HG02943 (cell line): Measurements from ENCODE around the gene OMA1.
"Not testable (repeated sequence)": the region's sequence is repeated elsewhere in the genome, so short reads cannot be mapped to it uniquely, and the experiment has no call there.

Experiments
- ATAC-seq: cut with Tn5 transposase; IDR thresholded peaks from one replicate; pipeline ENCODE4 v1.9.1; 2021; ENCODE audit warnings: mild to moderate bottlenecking, low read depth, moderate library complexity; ENCODE audit not compliant: unreplicated experiment

Gene OMA1

DNA sequence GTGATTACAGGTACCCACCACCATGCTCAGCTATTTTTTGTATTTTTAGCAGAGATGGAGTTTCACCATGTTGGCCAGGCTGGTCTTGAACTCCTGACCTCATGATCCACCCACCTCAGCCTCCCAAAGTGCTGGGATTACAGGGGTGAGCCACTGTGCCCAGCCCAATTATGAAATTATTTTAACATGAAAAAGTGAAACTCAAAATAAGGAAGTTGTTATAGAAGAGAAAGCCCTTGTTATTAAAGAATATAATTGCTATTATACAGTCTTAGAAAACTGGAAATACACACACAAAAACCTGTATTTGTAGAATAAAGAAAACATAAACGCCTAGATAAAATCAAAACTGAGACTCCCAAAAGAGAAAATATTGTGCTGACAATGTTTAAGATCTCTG, 14.7 kb downstream of the OMA1 start:
- ATAC-seq = not testable (repeated sequence)

DNA sequence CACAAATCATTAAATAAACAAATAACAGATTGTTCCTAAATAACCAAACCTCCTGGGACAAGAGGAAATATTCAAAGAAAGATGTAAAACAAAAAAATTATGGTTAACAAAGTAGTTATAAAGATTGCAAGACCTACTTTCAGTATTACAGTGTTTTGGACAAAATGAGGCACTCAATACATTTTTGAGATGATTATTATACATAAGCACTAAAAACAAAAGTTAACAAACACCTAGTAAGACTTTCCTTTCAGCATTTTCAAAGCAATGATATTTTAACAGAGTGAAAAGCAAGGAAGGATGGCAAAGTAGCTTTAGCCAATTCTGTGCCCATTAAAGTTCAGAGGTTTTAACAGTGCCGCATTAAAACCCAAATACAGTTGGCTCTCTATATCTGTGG, 17.2 kb downstream of the OMA1 start:
- ATAC-seq = no peak

DNA sequence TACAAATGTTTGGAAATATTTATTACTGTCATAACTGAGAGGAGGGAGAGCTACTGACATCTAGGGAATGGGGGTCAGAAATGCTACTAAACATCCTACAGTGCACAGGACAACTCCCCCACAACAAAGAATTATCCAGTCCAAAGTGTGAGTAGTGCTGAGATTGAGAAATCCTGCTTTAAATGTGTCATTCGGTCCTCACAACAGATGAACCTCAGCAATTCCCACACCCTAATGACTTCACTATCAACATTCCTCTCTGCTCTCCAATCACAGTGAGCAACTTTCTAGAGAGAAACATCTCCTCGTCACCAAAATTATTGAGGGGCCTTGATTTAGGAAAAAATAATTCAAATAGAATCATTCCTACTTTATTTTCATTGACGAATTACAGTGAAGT, 18.0 kb downstream of the OMA1 start:
- ATAC-seq = no peak

DNA sequence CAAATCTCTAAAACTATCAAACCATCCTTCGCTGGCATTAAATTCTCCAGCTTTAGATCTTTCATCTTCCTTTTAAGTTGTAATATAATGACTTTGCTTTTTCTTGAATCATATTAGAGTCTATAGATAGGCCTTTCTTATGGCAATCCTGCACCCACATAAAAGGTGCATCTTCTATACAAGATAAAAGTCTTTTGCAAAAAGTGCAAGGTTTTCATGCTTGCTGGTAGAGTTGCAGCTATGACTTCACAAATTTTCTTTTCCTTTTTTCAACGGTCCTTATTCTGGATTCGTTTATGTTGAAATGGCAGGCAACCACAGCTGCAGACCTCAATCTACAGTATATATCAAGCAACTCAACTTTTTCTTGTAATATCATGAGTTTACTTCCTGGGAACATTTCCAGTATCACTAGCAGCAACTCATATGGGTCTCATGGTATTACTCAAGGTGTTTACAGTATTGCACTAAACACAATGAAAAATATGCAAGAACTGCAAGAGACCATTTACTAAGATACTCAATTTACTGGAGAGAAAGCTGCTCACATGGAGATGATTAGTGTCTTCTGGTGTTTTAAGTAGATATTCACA, 22.1 kb downstream of the OMA1 start:
- no peak for ATAC-seq

DNA sequence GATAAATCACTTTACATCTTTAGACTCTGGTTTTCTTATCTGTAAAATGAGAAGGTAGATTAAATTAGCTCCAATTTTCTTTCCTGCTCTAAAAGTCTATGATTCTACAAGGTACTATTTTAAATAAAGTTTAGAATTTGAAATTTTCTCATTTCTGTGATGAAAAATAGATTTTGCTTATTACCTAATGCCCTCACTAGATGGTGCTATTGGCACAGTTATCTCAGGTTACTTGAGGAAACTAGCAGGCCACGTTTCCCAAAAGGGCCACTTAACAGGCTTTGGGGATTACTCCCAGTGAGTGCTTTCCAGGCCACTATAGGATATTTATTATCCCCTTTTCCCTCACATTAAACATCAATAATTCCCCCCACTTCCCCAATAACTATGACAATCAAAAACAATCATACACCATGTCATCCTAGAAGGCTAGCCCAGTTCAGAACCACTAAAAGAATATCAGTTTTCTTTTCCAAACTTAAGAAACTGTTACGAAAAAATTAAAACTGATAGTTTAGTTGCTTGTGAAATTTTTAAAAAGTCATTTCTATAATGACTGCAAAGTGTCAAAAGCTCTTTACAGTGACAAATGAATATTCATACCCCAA, 30.6 kb downstream of the OMA1 start:
- ATAC-seq = no peak

DNA sequence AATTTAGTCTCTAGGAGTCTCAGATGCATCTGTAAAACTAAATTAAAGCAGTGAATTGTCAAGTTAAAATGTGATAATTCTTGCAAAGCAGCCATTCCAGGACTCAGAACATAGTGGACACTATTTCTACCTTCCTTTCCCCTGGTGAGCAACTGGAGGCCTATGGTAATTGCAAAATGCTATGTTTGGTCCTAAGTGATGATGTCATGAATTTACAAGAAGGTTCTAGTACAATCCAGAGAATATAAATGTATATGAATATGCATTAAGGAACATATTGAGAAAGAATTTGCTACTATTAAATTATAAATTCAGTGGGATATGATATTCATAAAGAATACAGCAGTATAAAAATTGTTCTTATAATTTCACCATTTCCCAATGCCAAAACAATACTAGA, 32.6 kb downstream of the OMA1 start:
- ATAC-seq = no peak

DNA sequence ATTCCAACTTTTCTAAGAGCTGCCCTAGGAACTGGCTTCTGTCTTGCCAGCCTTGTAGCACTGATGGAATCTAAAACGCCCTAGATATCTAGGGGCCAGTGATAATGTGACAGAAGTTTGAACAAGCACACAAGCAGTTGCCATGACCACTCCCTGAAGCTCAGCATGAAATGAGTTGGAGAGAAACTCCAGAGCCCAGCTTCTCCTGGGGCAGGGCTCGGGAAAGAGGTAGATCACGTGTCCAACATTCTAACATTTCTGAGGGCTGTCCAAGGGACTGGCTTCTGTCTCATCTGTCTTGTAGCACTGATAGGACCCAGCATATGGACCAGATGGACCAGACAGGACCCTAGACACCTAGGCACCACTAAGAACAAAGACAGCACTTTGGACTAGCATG, 37.9 kb downstream of the OMA1 start:
- no peak for ATAC-seq

DNA sequence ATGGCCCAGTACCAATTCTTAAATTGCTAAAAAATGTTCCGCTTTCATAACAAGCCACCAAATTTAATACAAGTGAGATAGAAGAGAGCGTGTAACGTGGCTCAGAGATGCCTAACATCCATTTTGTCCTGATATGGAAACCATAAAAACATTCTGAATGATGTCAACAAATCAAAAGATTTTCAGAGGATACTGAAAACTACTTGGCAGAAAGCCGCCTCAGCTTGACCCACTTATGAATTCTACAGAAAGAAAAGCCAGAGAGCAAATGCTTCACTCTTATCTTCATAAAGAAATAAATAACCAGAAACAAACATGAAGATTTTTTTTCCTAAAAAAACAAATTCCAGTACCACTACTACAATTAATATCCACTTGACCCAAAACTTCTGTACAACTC, 41.2 kb downstream of the OMA1 start:
- no peak for ATAC-seq

DNA sequence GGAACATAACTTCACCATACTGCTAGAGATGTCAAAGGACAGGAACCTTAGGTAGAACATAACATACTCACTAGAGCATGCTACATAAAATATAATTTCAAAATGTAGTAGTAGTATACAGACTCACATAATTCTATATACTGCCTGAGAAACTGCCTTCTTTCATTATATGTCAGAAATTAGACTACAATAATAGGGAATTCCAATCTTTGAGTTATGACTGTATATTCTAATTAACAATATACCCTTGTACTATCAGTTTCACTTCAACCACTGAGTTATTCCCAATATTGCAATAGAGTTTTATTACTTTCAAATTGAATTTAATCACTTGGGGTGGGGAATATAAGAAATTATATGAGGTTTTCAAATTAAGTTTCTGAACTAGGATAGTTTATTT, 44.0 kb downstream of the OMA1 start:
- ATAC-seq = no peak

DNA sequence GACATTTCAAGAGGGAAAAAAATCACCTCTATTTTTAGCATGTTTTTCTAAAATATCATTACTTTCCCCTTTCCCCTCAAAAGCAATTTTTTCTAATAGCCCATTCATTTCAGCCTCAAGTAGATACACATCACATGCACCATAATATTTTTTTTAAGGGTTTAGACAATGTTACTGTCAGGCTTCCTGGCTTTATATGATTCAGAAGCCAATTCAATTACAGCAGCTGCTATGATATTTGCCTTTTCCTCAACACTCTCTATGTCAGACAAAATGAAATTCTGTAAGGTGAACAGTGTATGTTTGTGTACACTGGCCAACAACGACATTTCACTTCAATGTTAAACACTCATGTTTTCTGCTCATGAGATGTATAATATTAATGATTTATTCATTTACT, 46.5 kb downstream of the OMA1 start:
- ATAC-seq = no peak

DNA sequence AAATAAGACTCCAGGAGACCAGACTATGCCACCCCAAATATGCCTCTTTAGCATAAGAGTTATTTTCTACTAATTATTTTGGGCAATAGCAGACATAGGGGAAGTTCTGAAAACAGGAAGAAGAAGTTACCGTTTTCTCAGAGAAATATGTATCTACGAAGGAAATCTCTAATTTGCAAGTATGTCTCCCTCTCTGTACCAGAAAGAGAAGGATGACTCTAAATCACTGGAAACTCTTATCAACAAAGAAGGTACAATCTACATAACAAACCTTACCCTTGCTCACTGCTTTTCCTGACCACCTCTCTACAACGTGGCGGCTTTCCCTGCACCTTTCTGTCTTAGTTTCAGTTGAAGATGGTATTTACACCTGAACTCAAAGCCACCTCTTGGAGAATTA, 49.0 kb downstream of the OMA1 start:
- no peak for ATAC-seq

DNA sequence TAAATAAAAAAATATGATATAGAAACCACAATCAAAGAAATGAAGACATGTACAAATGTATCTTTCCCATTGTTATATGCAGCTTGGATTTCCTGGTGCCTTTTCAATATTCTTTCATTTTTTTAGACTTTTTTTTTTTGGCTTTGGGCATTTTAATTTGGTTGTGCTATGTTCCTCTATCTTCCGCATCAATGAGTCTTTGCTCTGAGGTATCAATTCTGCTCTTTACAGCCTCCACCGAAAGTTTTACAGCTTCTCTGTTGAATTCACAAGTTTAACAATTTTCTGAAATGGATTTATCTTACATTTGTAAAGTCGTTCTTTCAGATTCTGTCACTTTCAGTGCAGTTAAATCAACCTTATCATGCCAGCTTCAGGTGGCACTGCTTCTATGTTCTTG, 50.5 kb downstream of the OMA1 start:
- ATAC-seq = no peak

DNA sequence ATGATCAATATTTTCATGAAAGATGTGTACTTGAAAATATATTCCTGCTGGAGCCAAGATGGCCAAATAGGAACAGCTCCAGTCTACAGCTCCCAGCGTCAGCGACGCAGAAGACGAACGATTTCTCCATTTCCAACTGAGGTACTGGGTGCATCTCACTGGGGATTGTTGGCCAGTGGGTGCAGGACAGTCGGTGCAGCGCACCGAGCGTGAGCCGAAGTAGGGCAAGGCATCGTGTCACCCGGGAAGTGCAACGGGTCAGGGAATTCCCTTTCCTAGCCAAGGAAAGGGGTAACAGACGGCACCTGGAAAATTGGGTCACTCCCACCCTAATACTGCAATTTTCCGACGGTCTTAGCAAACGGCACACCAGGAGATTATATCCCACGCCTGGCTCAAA, 57.6 kb downstream of the OMA1 start:
- not testable (repeated sequence) for ATAC-seq

DNA sequence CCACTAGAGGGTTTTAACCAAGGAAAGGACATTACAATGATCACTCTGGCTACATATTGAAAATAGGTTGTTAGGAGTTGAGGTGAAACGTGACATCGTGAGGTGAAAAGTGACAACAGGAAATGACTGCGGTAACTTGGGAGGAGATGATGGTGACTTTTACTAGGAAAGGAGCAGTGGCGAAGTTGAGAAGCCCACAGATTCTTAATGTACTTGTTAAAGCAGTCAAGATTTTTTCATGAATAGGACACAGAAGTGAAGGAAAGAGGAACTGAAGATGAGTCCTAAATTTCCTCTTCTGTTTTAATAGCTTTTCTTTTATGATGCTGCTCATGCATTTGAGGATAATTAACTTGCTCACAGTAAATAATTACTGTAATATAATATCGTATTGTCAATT, 59.5 kb downstream of the OMA1 start:
- no peak for ATAC-seq

DNA sequence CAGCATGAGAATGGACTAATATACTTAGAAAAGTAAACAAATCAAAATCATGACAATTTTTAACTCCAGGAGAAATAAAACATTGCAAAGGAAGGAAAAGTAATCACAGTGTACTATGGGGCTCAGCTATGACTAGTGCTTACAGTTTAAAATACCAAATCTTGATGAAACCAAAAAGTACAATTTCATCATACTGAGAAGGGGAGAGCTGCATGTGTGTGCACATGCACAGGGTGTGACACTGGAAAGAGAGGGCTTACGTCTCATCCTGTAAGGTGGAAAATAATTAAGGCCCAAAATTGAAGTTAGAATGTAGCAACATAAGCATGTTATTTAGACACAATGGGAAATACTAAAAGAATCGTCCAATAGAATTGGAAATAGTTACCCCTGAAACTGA, 64.6 kb downstream of the OMA1 start:
- no peak for ATAC-seq

DNA sequence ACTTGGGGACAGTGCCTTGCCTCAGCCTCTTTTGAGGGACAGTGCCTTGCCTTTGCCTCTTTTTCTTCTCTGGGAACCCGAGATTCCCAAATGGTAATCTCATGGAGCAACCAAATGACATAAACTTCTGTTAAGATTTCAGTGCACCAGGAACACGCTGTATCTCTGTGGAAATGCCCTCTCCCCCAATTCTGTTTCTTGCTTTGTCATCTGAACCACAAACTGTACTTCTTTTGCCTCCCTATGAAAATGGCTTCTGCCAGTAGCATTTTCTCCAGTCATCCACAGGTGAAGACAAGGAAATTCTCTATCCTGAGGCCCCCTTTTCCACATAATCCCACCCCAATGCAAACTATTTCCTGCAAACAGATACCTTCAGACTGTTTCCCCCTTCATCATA, 66.3 kb downstream of the OMA1 start:
- no peak for ATAC-seq

DNA sequence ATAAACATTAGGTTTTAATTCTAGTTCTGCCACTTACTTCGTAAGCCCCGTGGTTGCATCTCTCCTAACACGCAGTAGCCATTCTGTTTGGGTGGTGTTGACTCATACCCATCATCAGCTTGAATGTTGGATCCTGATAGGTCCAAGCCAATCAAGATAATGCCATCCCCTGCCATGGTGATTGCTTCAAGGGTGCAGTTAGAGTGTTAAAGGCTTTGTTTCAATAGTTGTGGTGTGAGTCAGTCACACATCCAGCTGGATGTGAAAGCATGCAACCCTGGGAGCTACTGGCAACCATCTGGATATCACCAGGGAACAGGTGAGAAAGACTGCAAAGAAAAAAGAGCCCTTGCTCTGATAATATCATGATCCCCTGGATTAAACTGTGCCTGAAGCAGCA, 69.1 kb downstream of the OMA1 start:
- no peak for ATAC-seq

DNA sequence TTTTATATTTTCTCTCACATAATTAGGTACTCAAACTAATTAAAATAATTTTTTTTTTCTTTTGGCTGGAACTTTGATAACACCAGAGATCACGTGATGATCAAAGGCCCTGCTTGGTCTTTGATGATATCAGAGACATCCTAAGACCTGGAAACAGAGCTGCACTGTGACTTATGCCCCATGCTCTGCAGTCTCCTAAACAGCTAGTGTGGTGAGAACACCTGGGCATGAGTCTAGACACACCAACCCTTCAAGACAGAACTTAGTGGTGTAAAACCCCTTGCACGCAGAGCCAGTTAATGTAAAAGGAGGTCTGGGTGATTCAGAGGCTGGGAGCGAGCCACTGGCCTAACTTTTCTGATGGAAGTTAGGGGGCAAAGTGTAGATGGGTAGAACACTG, 70.3 kb downstream of the OMA1 start:
- no peak for ATAC-seq

DNA sequence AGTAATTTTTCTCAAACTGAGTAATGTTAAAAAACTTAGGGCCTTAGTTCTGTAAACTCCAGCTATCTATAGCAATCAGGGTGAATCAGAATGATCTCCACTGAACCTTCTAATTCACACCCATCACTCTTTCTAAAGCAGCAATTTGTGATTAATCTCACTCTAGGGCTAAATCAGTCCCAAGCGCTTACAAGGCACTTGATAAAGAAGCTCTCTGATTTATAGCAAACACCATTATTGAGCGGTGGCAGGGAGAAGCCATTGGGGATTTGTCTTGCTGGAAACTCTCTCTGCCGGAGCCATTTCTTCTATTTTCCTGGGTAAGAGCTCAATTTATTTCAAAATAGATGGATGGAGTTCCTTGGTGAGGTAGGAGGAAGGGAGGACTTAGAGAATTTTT, 77.0 kb downstream of the OMA1 start:
- ATAC-seq = no peak

DNA sequence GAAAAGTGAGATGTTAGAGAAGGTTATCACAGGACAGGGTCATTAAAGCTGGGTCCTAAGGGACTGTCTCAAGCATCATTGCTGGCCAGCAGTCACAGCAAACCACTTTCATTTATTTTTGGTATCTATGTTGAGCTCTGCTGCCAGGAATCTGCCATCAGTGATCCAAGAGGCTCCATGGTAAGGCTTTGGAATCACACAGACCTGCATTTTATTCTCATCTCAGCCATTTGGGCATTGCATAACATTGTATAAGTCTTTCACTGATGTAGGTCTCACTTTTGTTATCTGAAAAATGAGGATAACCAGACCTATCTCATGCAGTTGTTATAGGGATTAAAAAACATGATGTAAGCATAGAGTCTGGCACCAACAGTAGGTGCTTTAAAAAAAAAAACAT, 77.5 kb downstream of the OMA1 start:
- no peak for ATAC-seq

DNA sequence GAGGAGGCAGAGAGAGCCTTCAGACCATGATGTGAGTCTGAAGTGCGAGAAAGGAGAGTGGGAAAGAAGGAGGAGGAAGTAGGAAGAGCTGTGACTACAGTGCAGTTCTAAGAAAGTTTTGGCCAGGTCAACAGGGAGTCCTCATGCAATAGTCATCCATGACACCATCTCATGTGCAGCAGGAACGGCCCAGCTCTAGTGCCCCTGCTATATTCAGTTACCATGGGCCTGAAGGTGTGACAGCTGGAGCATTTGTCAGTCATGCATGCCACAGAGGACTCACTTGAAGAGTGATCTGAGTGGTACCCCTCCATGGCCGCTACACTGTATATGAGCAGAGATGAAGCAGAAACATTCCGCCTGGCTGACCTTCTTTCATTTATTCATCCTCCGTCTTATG, 77.9 kb downstream of the OMA1 start:
- ATAC-seq = no peak

DNA sequence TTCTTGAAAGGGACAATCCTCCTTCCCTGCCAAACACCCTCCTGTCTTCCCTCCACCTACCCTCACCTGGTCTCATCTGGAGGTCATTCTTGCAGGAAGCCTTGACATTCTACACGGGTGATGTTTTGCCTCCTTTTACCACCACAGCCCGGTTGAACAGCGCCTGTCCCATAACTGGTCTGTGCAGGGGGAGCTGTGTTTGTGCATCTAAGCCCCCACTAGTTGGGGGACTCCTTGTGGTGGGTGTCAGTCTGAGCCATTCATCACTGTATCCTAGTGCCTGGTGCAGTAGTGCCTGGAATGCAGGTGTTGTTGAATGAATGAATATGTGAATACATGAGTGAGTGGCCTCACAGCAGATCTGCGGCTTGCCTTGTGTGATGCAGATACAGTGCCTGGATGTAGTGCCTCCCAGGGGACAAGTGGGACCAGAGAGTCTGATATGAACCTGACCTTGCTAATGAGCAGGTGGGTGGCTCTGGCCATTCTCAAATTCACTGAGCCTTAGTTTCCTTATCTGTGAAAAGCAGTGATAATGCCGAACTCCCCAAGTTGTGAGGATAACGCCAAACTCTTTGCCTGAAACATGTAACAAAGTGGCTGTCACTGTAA, 79.8 kb downstream of the OMA1 start:
- ATAC-seq = no peak
